Measurements from ENCODE around the gene GIGYF2.
"Not testable (repeated sequence)": the region's sequence is repeated elsewhere in the genome, so short reads cannot be mapped to it uniquely, and the experiment has no call there.

Gene GIGYF2

DNA sequence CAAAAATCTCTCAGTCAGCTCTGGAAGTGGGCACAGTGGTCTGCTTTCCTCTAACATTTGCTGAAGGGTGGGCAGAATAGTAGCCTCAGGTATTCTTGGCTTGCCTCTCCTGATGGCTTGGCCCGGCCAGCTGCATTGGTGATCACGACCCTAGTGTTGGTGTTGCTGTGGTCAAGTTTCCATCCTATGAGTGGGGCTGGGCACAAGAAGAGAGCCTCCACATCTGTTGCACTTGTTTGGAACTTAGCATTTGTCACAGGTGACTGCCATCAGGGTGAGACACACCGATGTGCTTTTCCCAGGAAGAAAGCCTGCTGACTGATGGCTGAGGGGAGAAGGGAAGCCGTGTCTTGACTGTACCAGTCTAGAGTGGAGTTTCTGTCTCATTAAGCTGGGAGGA, 139.8 kb downstream of the GIGYF2 start:
- Mint-ChIP-seq H3K27me3 (no peaks in the 10 kb centered on the region), H3K4me1 (peaks cover 27% of the 10 kb centered on the region), H3K36me3 (ENCODE audit: low read depth) (peaks cover 45% of the 10 kb centered on the region), H3K27ac (peak overlapping the region; percentile 48), H3K9me3 (no peaks in the 10 kb centered on the region), H3K4me3 (no peak overlapping the region)
- ATAC-seq (no peak), DNase-seq (no peak)

DNA sequence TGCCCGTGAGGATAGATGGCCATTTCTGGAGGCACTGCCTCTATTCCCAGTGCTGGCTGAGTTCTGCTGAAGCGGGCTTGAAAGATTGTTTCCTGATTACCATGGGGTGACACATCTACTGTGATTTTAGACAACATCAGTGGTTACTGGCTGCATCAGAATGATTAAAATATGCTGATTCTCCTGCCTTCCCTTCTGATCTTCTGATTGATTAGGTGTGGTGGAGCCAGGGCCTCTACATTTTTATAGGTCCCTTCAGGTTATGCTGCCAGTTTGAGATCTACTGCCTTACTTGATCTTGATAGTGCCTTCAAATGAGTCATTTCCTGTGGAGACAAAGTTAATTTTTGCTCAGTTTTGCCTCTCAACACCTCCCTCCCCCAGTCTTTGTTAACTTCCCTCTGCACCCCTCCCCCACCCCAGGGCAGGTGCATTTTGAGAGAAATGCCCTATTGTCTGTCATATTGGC, 141.3 kb downstream of the GIGYF2 start:
- peak overlapping the region; percentile 37 for H3K4me3 Mint-ChIP-seq
- peak; percentile 62 for DNase-seq
- ATAC-seq: peak; percentile 95
- peaks cover 46% of the 10 kb centered on the region for H3K36me3 Mint-ChIP-seq (ENCODE audit: low read depth)
- peak overlapping the region; percentile 78 for H3K27ac Mint-ChIP-seq
- peaks cover 27% of the 10 kb centered on the region for H3K4me1 Mint-ChIP-seq
- no peaks in the 10 kb centered on the region for H3K9me3 Mint-ChIP-seq
- H3K27me3 Mint-ChIP-seq: no peaks in the 10 kb centered on the region

DNA sequence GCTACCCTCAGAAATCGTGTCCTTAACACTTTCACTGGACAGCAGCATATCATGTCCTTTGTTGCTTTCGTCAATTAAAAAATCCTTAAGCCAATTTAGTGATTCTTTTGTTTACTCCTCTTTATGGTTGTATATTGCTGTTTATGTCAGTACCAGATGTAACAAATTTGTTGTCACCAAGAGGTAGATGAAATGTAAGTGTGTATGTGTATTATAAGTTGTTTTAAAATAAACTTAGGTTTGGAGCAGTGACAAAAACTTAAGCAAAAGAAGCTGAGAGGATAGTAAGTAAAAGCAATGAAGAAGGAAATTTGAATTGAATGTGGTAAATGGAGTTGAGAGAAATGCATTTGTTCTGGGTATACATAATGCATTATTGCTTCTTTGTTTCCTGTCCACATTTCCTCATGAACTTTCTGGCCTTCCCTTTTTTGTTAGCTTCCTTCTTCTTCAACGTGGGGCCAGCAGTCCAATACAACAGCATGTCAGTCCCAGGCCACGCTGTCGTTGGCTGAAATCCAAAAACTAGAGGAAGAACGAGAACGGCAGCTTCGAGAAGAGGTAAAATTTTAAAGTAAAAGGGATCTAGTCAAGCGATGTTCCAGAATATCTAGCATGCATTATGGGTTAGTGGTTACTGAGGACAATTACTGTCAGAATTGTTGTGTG, 142.4 kb downstream of the GIGYF2 start:
- H3K9me3 Mint-ChIP-seq: no peaks in the 10 kb centered on the region
- no peak overlapping the region for H3K4me3 Mint-ChIP-seq
- no peak for DNase-seq
- H3K27me3 Mint-ChIP-seq: no peaks in the 10 kb centered on the region
- peaks cover 27% of the 10 kb centered on the region for H3K4me1 Mint-ChIP-seq
- ATAC-seq: no peak
- H3K27ac Mint-ChIP-seq: peak overlapping the region; percentile 58
- H3K36me3 Mint-ChIP-seq (ENCODE audit: low read depth): peaks cover 47% of the 10 kb centered on the region

DNA sequence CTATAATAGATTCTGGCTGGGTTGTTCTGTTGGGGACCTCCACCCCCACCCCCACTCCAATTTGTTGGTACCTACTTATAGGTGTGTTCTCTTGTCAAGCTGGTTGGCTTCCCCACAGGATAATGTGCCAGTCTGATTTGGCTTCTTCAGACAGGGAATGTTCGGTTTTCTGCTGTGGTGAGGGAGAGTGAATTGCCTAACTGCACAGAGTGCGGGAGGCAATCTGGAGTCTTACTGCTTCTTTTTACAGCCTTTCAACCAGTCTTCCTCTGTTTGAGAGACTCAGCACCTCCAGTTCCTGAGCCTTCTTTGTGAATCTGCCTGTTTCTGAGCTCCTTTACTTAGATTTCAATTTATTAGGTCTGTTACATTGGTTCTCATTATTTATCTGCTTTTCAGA, 145.6 kb downstream of the GIGYF2 start:
- no peak overlapping the region for H3K4me3 Mint-ChIP-seq
- no peak overlapping the region for H3K27ac Mint-ChIP-seq
- peaks cover 18% of the 10 kb centered on the region for H3K4me1 Mint-ChIP-seq
- DNase-seq (no peak), ATAC-seq (no peak)
- H3K27me3 Mint-ChIP-seq: no peaks in the 10 kb centered on the region
- peaks cover 50% of the 10 kb centered on the region for H3K36me3 Mint-ChIP-seq (ENCODE audit: low read depth)
- no peaks in the 10 kb centered on the region for H3K9me3 Mint-ChIP-seq

DNA sequence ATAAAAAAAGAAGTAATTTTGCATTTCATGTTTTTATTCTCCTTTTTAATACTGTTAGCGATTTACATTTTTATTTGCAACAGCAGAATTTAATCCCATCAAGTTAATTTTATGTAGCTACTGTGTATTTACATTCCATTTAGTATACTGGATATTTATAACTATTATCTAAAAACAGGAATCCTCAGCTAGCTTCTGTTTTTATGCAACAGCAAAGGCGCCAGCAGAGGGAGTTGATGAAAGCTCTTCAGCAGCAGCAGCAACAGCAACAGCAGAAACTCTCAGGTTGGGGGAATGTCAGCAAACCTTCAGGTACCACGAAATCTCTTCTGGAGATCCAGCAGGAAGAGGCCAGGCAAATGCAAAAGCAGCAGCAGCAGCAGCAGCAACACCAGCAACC, 146.7 kb downstream of the GIGYF2 start:
- peaks cover 7% of the 10 kb centered on the region for H3K4me1 Mint-ChIP-seq
- ATAC-seq (no peak), DNase-seq (no peak)
- no peak overlapping the region for H3K4me3 Mint-ChIP-seq
- no peak overlapping the region for H3K27ac Mint-ChIP-seq
- no peaks in the 10 kb centered on the region for H3K27me3 Mint-ChIP-seq
- peaks cover 55% of the 10 kb centered on the region for H3K36me3 Mint-ChIP-seq (ENCODE audit: low read depth)
- no peaks in the 10 kb centered on the region for H3K9me3 Mint-ChIP-seq

DNA sequence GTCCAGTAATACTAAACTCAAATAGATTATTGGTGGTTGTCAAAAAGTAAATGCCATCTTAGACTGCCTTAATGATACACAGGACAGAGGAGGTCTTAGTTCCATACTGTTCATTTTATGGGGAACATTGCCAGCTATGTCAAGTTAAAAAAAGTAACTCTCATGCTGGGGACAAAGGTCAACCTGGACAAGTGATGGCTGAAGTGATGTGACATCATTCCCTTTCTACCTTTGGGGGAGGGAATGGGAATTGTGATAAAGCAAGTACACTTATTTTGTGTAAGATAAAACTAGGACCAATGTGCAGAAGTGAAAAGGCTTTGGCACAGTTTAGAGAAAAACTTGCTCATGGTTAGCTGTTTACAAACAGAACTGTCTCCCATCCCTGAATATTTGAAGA, 148.9 kb downstream of the GIGYF2 start:
- H3K27ac Mint-ChIP-seq: no peak overlapping the region
- peaks cover 47% of the 10 kb centered on the region for H3K36me3 Mint-ChIP-seq (ENCODE audit: low read depth)
- DNase-seq (no peak), ATAC-seq (no peak)
- no peaks in the 10 kb centered on the region for H3K4me1 Mint-ChIP-seq
- H3K27me3 Mint-ChIP-seq: no peaks in the 10 kb centered on the region
- H3K4me3 Mint-ChIP-seq: no peak overlapping the region
- H3K9me3 Mint-ChIP-seq: no peaks in the 10 kb centered on the region

DNA sequence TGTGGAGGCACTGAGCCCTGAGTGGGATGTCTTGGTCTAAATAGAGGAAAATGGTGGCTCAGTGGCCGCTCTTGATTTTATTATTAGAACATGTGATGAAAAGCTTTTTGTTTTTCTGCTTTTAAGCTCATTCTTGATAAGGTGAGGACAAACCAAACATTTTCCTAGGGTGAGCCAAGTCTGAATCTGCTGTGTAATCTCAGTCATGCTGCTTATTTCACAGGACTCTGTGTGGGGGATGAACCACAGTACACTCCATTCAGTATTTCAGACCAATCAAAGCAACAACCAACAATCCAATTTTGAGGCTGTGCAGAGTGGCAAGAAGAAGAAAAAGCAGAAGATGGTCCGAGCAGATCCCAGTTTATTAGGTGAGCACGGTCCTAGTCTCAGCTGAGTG, 152.9 kb downstream of the GIGYF2 start:
- Mint-ChIP-seq H3K4me3 (no peak overlapping the region), H3K9me3 (no peaks in the 10 kb centered on the region), H3K27ac (no peak overlapping the region), H3K27me3 (no peaks in the 10 kb centered on the region), H3K4me1 (no peaks in the 10 kb centered on the region), H3K36me3 (ENCODE audit: low read depth) (peaks cover 36% of the 10 kb centered on the region)
- no peak for DNase-seq
- no peak for ATAC-seq

DNA sequence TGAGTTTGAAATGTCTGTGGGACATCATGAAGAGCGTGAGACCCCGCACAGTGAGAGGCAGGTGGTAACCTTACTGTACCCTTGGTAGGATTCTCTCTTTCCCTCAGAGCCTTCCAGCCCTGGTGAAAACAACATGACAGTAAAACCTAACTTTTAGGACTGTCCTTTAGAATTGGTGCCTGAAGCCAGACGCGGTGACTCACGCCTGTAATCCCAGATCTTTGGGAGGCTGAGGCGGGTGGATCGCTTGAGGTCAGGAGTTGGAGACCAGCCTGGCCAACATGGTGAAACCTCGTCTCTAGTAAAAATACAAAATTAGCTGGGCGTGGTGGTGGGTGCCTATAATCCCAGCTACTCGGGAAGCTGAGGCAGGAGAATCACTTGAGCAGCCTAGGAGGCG, 154.9 kb downstream of the GIGYF2 start:
- not testable (repeated sequence) for DNase-seq, H3K27me3 Mint-ChIP-seq, H3K4me1 Mint-ChIP-seq, H3K9me3 Mint-ChIP-seq, ATAC-seq, H3K27ac Mint-ChIP-seq, H3K4me3 Mint-ChIP-seq
- H3K36me3 Mint-ChIP-seq (ENCODE audit: low read depth): peaks cover 34% of the 10 kb centered on the region

DNA sequence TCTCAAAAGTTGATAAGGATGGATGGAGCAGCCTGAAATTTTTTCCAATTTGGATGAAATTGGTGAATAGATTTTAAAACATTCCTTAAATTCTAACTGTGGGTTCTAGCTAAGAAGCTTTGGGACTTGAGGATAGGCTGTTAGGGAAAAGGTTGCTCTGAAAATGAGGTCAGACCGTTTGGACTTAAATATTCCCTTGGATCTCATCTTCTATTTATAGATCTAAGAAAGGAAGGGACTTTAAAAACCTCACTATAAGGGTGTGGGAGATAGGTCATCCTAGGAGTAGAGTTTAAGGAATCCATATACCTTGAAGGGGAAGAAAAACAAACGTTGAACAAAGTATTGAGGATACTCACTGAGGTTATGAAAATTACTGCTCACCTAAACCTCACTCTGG, 155.5 kb downstream of the GIGYF2 start:
- Mint-ChIP-seq H3K27me3 (no peaks in the 10 kb centered on the region), H3K4me1 (no peaks in the 10 kb centered on the region), H3K4me3 (no peak overlapping the region), H3K27ac (no peak overlapping the region), H3K36me3 (ENCODE audit: low read depth) (peaks cover 36% of the 10 kb centered on the region), H3K9me3 (no peaks in the 10 kb centered on the region)
- DNase-seq: no peak
- no peak for ATAC-seq

DNA sequence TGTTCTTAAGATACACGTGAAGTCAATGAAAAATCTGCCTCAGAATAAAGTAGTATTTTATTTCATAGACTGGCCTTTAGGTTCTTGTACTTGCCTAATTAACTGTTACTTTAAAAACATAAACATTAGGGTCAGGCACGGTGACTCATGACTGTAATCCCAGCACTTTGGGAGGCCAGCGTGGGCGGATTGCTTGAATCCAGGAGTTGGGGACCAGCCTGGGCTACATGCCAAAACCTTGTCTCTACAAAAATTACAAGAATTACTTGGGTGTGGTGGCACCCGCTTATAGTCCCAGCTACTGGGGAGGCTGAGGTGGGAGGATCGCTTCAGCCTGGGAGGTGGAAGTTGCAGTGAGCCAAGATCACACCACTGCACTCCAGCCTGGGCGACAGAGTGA, 157.0 kb downstream of the GIGYF2 start:
- Mint-ChIP-seq H3K4me1 (no peaks in the 10 kb centered on the region), H3K27me3 (no peaks in the 10 kb centered on the region), H3K36me3 (ENCODE audit: low read depth) (peaks cover 43% of the 10 kb centered on the region), H3K9me3 (no peaks in the 10 kb centered on the region), H3K27ac (no peak overlapping the region), H3K4me3 (no peak overlapping the region)
- DNase-seq: no peak
- no peak for ATAC-seq

DNA sequence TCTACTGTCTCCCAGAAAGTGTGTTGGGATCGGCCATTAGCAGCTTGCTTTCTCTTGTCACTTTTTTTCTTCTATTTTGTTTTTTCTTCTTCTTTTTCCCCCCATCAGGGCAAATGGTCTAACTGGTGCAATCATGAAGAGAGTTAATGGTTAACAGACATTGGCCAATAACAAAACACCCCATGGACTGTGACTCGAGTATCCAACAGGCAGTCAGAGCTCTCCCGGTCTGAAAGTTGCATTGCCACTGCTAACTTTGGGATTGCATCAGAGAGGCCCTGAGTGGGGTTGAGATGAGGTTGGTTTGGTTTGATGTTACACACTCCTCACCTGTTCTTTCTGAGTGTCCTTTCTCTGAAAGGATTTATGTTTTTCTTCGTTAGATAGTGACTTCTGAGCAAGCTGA, 160.0 kb downstream of the GIGYF2 start:
- DNase-seq (no peak), ATAC-seq (no peak)
- Mint-ChIP-seq H3K9me3 (no peaks in the 10 kb centered on the region), H3K4me3 (no peak overlapping the region), H3K27ac (peak overlapping the region; percentile 47), H3K4me1 (no peaks in the 10 kb centered on the region), H3K27me3 (no peaks in the 10 kb centered on the region), H3K36me3 (ENCODE audit: low read depth) (peaks cover 31% of the 10 kb centered on the region)

DNA sequence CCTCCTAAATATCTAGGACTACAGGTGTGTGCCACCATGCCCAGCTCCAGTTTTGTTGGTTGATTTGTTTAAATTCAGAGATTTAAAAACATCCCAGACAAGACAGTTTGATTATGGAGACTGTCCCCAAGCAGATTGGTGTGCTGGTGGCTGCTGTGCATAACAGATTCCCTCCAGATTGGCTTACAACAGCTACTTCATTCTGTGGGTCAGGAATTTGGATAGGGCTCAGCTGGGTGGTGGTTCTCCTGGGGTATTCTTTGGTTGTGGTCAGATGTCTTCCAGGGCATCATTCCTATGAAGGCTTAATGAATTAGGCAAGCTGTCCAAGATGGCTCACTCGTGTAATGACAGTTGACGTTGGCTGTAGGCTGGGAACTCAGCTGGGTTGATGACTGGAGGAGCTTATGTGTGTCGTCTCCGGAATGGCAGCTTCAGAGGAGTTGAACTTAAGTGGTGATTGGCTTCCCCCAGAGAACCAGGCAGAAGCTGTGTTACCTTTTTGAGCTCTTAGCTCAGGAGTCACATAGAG, 162.3 kb downstream of the GIGYF2 start:
- Mint-ChIP-seq H3K9me3 (no peaks in the 10 kb centered on the region), H3K4me3 (no peak overlapping the region), H3K4me1 (no peaks in the 10 kb centered on the region), H3K27me3 (no peaks in the 10 kb centered on the region), H3K27ac (no peak overlapping the region), H3K36me3 (ENCODE audit: low read depth) (peaks cover 28% of the 10 kb centered on the region)
- no peak for DNase-seq
- no peak for ATAC-seq

DNA sequence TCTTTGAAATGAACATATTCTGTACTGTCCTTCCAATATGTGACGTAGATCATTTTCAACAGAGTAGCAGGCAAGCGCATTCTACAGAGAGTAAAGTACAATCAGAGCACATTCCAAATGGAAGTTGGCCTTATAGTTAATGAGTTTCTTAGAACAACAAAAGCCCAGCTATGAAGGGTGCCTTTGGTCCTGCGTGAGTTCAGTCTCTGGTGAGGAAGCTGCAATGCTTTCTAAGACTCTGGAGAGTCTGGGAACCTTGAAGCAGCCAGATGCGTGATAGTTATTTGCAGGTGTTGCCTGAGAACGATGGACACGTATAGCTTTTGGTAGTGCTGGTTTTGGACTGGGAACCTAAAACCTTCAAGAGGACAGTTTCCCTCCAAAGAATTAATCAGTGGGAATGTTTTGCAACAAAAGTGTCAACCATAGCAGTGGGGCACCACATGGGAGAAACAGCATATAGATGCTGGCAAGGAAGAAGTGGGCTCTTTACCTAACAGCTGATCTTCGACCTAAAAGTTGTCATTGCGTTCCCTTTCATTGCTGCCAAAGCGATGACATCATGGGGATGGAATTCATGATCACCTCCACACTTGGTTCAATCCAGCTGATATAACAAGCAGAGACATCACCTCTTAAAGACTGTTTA, 163.6 kb downstream of the GIGYF2 start:
- no peak overlapping the region for H3K4me3 Mint-ChIP-seq
- no peaks in the 10 kb centered on the region for H3K4me1 Mint-ChIP-seq
- peaks cover 28% of the 10 kb centered on the region for H3K36me3 Mint-ChIP-seq (ENCODE audit: low read depth)
- no peak for DNase-seq
- ATAC-seq: no peak
- H3K27ac Mint-ChIP-seq: no peak overlapping the region
- no peaks in the 10 kb centered on the region for H3K9me3 Mint-ChIP-seq
- no peaks in the 10 kb centered on the region for H3K27me3 Mint-ChIP-seq

DNA sequence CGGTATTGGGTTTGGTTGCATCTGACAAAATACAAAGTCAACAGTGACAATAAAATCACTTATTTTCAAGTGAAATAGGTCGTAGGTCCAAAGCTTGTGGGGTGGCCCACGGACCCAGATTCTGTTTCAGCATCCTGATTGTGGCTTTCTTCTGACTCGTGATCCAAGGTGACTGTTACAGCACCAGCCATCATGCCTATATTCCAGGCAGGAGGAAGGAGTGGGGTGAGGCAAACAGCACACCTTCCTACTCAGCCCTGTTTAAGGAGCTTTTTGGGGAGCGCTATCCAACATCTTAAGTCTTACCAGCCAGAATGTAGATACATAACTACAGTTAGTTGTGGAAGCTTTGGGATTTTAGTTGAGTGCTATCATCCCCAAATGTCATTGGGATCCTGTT, 164.2 kb downstream of the GIGYF2 start:
- Mint-ChIP-seq H3K4me1 (no peaks in the 10 kb centered on the region), H3K27ac (no peak overlapping the region), H3K27me3 (no peaks in the 10 kb centered on the region), H3K4me3 (no peak overlapping the region), H3K9me3 (no peaks in the 10 kb centered on the region), H3K36me3 (ENCODE audit: low read depth) (peaks cover 26% of the 10 kb centered on the region)
- ATAC-seq: no peak
- DNase-seq: no peak

DNA sequence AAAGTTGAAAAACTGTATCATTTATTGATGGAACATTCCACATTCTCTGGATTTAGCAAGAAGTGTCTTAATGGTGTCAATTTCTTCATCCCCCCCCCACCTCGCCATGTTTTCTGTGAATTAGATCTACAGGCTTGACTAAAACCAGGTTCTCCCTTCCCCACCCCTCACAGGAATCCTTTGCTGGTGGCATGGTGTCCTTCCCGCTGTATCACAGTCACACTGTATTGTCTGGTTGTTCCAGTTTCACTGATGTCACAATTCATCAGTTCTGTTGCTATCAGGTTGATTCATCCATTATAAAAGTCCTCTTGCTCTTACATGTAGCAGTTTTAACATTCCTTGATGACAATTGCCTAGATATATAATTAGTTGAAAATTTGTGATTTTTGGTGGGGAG, 166.9 kb downstream of the GIGYF2 start:
- ATAC-seq: no peak
- Mint-ChIP-seq H3K27me3 (no peaks in the 10 kb centered on the region), H3K4me1 (no peaks in the 10 kb centered on the region), H3K27ac (no peak overlapping the region), H3K9me3 (no peaks in the 10 kb centered on the region), H3K36me3 (ENCODE audit: low read depth) (peaks cover 2% of the 10 kb centered on the region), H3K4me3 (no peak overlapping the region)
- DNase-seq: no peak
